ENCODE data around the gene MGLL.

DNA sequence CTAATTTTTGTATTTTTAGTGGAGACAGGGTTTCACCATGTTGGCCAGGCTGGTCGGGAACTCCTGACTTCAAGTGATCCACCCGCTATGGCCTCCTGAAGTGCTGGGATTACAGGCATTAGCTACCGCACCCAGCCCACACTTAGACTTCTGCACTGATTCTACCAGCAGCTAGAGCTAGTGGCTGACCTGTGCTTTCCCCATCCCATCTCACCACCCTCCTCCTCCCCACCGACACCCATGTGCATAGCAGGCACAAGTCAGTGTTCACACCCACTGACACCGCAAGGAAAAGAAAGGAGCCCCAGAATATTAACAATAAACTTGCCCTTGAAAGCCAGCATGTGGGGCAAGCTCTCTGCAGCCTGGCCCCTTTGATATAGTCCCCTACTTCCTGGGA is 160.7 kb downstream of the MGLL start:
- TF ChIP-seq GATA2 (IDR thresholded peaks at IDR 0.05; ENCODE audit: low read depth, low read length): no peak
- TF ChIP-seq GATA3 (IDR thresholded peaks at IDR 0.05; ENCODE audit: low read depth, low read length): no peak
